Measurements from ENCODE around the gene MAML2. TPM values are rescaled to one million over a fixed set of nuclear protein-coding genes. Genes with fewer than 3 reads are reported as not detected.

The MAML2 gene
- total and polyA plus RNA-seq, 2 of the 13 experiments (the other 11 are each of a cell fraction or from before 2014, with no cell fraction given) = 2.3 to 25.9 TPM

DNA sequence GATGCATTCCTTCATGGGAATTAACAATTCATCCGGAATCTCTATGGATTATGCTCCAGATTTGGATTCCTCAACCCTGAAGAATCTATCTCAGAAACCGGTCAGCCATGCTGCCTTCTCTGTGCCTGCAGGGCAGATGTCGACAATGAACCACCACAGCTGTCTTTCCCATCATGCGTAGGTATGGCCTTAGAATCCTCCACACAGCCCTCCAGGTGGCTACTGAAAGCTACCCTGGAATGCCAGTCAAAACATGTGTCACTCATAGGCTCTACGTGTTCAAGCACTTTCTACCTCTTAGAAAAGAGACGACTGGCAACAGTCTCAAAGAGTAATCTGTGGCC lies 19.4 kb downstream of the MAML2 start:
- WGBS (ENCODE audit: low lambda C conversion rate) = 98% methylated on average over 6 of the region's 6 CpGs
- peaks cover 71% of the 10 kb centered on the region for H3K79me2 ChIP-seq (ENCODE audit: insufficient read depth, low read length)

More for the DNA sequence above, 19.4 kb downstream of the MAML2 start:
- ATAC-seq (no peak), DNase-seq (ENCODE audit: low spot score) (no peak), FAIRE-seq (no peak)
- BruUV-seq (replicated peaks) = no TSS peak
- CTCF ChIA-PET (ENCODE audit: low intra/inter-chr PET ratio, low total read pairs) = no interaction called here
- H3K9me3 ChIP-seq (ENCODE audit: low read length) = no peaks in the 10 kb centered on the region
- intact Hi-C loops (cut with micrococcal nuclease; ENCODE audit: unreplicated experiment) = no loop called here
- H3K36me3 ChIP-seq (replicated peaks in 1 of 2; ENCODE audit: control insufficient read depth in 1 of 2, insufficient read depth in 2 of 2, low read length in 2 of 2) = peaks cover 3 to 12% of the 10 kb centered on the region in 2 experiments; a peak in 4 of 5 replicates
- H3K4me2 ChIP-seq (ENCODE audit: low read depth, low read length) = no peak overlapping the region
- H3K9ac ChIP-seq (ENCODE audit: insufficient read depth, low read depth, low read length) = no peak overlapping the region
- in situ Hi-C loops (cut with HindIII; ENCODE audit: extremely low pct_ligation_motif_present, low pct_unique_long_range_greater_than_20kb) = no loop called here
- H2AFZ ChIP-seq (ENCODE audit: low read length) = no peak overlapping the region
- TF ChIP-seq, protein P1, sequence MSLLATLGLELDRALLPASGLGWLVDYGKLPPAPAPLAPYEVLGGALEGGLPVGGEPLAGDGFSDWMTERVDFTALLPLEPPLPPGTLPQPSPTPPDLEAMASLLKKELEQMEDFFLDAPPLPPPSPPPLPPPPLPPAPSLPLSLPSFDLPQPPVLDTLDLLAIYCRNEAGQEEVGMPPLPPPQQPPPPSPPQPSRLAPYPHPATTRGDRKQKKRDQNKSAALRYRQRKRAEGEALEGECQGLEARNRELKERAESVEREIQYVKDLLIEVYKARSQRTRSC (CRISPR knock-in tag; IDR thresholded peaks at IDR 0.05; ENCODE audit: low read depth) = no peak
- TF ChIP-seq YEATS4 (CRISPR knock-in tag; IDR thresholded peaks at IDR 0.05; ENCODE audit: borderline replicate concordance) (no peak), ZSCAN31 (CRISPR knock-in tag; IDR thresholded peaks at IDR 0.05; ENCODE audit: low read depth) (no peak), ZNF562 (CRISPR knock-in tag; IDR thresholded peaks at IDR 0.05; ENCODE audit: borderline replicate concordance) (no peak), KDM5A (IDR thresholded peaks at IDR 0.05; ENCODE audit: borderline replicate concordance, low read length) (no peak), ZC3H13 (CRISPR knock-in tag; IDR thresholded peaks at IDR 0.05) (no peak), ZNF772 (CRISPR knock-in tag; IDR thresholded peaks at IDR 0.05) (no peak), TAF15 (IDR thresholded peaks at IDR 0.05; ENCODE audit: low read depth, low read length, poor library complexity, severe bottlenecking) (no peak), ISL2 (CRISPR knock-in tag; IDR thresholded peaks at IDR 0.05) (no peak), ZBTB42 (CRISPR knock-in tag; IDR thresholded peaks at IDR 0.05) (no peak)
- TF ChIP-seq, protein P2, sequence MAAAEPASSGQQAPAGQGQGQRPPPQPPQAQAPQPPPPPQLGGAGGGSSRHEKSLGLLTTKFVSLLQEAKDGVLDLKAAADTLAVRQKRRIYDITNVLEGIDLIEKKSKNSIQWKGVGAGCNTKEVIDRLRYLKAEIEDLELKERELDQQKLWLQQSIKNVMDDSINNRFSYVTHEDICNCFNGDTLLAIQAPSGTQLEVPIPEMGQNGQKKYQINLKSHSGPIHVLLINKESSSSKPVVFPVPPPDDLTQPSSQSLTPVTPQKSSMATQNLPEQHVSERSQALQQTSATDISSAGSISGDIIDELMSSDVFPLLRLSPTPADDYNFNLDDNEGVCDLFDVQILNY (CRISPR knock-in tag; conservative IDR thresholded peaks at IDR 0.05) = no peak
- TF ChIP-seq, protein P3, sequence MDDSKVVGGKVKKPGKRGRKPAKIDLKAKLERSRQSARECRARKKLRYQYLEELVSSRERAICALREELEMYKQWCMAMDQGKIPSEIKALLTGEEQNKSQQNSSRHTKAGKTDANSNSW (CRISPR knock-in tag; IDR thresholded peaks at IDR 0.05; ENCODE audit: borderline replicate concordance) = no peak
- H3K4me3 ChIP-seq (replicated peaks in 1 of 3; ENCODE audit: insufficient read depth in 1 of 3, low read depth in 2 of 3, low read length in 3 of 3) = no peak overlapping the region
- H3K27me3 ChIP-seq (ENCODE audit: control insufficient read depth in 1 of 2, insufficient read depth in 2 of 2, low read length in 2 of 2) = no peaks in the 10 kb centered on the region
- no peak overlapping the region for H3K27ac ChIP-seq (ENCODE audit: extremely low read length, insufficient read depth, low read length)
- POLR2A ChIA-PET = no interaction called here
- peaks cover 20% of the 10 kb centered on the region for H4K20me1 ChIP-seq (ENCODE audit: insufficient read depth, low read length)
- peaks cover 18% of the 10 kb centered on the region; the same call in 1 of the 2 replicates for H3K4me1 ChIP-seq (ENCODE audit: insufficient read depth, low read length)
